NCI-H1694 treated with DMSO at 0.1 percent for 48 hours (cell line): Measurements from ENCODE around the gene INAVA.

ENCODE experiments used
- DNase-seq: peaks from one replicate; lab custom pipeline; 2025; lab: John Stamatoyannopoulos, UW

The INAVA gene

GRCh38 chr1:200875416-200875815, 19.3 kb upstream of the INAVA start:
- no peak for DNase-seq

DNA sequence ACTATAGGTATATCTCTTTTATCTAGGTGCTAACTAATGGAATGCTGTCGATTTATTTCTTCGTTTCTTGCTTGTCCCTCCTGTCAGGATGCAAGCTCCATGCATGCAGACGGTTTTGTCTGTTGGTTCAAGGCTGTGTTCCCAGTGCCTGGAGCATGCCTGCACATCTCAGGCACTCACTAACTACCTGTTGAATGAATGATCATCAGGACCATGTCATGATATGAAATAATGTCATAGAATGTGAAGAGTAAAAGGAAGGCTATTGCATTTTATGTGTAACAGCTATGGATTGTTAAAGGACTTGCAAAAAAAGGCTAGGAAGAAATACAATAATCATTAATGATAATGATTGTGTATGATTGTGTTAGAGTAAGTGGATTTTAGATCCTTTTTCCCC, 17.7 kb upstream of the INAVA start:
- no peak for DNase-seq

DNA sequence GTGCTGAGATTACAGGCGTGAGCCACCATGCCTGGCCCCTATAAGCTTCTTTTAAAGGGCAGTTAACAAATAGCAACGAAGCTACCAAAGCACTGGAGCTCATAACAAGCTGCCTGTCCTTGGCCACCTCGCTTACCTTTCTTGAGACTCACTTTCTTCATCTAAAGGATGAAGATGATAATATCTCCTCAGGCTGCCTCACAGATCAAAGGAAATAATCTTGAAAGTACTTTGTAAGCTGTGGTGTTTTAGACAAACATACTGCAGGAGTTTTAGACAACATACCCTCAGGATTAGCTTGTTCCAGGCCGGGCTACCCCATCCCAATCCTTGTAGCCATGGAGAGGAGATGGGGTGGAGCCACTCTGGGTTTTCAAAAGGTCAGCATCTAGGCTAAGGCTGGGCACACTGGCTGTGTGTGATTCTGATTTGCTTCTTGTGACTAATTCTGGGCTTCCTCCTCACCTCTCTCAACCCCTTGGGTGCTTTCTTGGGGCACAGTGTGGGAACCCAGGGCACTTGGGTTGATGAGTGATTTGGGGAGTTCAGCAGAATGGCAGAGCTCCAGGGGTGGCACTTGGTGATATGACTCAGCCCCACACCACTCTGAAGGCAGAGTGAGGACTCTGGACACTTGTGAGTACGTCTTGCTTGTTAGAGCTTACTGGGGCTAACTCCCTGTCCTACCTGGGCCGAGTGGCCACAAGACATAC, 16.7 kb upstream of the INAVA start:
- no peak for DNase-seq

- DNase-seq, result no peak
Measured at GRCh38 chr1:200880212-200880611, 14.5 kb upstream of the INAVA start.

DNA sequence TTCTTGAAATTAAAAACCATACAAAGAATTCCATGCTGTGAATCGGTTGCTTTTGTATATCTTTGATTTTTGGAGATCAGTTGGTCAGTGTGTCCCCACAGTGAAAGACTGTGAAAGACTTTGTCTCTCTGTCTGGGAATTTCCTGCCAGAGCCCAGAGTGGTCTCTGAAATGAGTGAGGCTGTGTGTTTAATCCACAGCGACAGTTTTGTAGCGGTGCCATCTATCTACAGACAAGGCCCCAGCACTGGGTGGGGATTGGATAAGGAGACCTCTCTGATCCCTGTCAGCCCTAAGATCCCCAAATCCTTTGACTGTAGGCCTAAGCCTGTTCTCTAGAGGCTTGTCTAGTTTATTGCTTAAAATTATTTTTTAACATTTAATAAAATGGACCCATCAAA, 11.6 kb upstream of the INAVA start:
- DNase-seq, result no peak

DNA sequence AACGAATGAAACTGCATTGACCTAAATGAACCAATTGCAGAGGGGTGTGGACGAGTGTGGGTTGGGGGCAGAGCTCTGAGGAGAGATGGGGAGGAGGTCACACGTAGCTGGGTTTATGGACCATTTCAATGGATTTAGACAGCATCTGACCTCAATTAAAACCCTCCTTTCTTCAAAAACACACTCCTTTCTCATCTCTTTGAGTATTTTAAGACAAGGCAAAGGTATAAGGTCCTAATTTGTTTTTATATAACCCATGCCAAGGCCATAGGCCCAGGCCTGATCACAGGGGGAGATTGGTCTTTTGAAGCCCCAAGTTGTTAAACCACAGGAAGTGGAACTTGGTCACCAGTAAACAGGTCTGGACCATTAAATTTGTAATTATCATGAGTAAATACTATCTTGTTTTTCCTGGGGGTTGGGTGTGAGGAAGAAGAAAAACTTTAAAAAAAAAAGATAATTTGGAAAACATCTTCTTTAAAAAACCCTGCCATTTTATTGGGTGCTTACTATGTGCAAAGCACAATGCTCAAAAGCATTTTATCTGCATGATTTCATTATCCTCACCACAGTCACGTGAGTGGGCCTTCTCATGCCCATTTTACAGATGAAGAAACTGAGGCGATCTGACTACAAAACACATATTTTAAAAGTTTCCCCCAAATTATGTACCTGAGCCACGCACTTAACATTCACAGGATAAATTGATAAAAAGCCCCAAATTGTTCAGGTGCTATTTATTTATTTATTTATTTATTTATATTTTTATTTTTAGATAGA, 8.9 kb upstream of the INAVA start:
- no peak for DNase-seq

GRCh38 chr1:200886594-200886993, 8.1 kb upstream of the INAVA start:
- DNase-seq, result no peak

- DNase-seq, result no peak
Measured at GRCh38 chr1:200887036-200887435, 7.7 kb upstream of the INAVA start.

DNA sequence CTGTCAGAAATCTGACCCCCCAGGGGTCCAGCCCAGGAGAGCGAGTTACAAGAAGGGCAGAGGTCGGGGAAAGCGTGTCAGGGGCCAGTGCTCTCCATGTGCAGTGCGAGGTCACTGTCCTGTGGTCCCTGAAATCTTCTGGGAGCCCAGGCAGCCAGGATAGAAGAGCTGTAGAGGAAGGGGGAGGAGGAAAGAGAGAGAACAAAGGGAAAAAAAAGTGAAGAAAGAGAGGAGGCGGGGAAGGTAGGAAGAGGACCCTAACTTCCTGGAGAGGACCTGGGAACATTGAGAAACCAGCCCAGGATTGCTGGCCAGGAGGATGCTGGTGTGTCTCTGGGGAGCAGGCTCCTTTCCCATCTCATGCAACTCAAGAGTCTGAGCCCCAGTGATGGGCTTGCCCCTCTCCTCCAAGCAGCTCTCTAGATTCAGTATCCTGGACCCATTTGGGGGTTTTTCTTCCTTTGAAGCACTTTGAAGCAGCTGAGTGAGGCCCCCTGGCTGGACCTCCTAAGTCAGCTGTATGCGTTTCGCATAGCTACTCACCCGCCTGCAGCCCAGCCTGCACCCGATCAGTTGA, 6.8 kb upstream of the INAVA start:
- DNase-seq, result no peak

DNA sequence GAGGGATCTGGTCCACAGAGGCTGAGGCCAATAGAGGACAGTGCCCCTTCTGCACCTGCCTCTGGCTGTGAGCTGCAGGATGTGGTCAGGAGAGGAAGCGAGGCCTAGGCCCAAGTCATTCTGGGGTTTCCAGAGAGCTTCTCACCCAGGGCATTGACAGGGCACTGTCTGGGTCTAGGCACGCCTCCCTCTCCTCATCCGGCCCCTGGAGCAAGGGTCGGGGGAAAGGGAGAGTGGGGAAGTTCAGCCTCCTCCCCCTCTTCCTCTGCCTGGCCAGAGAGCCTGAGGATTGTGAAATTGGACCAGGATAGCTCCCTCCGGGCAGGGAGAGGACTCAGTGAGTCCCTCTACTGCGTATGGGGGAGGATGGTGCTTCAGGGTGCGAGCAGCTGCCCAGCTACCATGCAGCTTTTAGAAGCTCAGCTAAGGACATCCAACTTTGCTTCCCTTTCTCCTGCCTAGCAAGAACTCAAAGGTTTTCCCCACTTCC, 6.3 kb upstream of the INAVA start:
- DNase-seq, result no peak

- DNase-seq, result no peak
Measured at GRCh38 chr1:200889571-200889970, 5.1 kb upstream of the INAVA start.

GRCh38 chr1:200890027-200890426, 4.7 kb upstream of the INAVA start:
- DNase-seq, result no peak

DNA sequence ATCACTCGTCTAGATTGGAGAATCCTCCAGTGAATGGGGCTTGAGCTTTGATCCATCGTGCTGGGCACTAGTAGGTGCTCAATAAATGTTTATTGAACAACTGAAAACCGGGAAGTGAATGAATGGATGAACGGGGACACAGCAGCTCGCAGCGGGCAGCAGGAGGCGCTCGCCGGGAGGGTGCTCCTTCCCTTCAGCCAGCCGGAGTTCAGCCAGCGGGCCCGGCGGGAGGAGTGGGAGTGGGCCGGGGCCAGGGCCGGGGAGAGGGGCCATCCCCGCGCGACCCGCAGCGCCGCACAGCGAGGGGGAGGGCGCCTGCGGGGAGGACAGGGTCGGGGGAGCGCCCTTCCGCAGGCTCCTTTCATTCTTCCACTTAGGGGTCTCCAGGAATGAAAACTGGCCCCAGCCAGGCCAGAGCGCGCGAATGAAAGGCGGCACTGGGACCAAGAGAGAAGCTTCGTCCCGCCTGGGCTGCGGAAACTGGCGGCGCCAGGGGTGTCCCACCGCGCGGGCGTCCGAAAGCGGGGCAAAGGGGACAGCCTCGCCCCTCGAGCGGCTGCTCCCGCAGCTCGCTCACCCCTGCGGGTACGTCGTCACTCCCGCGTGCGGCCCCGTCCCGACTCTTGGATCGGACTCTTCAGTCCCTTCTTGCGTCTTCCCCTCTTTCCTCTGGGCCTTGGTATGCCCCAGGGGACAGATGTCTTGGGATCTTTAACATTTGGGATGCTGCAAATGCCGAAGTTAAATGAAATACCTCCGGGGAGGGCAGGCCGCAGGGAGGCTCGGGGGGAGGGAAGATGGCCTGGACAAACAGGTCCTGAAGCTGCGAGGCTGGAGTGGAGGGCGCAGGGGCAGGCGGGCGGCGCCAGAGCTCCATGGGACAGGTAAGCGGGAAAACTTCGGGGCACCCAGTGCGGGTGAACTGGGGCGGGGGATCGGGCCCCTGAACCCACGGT, 3.6 kb upstream of the INAVA start:
- peak; percentile 38 for DNase-seq

GRCh38 chr1:200891774-200892157, 2.9 kb upstream of the INAVA start:
- DNase-seq, result no peak

- no peak for DNase-seq
Measured at GRCh38 chr1:200892546-200892945, 2.2 kb upstream of the INAVA start.

DNA sequence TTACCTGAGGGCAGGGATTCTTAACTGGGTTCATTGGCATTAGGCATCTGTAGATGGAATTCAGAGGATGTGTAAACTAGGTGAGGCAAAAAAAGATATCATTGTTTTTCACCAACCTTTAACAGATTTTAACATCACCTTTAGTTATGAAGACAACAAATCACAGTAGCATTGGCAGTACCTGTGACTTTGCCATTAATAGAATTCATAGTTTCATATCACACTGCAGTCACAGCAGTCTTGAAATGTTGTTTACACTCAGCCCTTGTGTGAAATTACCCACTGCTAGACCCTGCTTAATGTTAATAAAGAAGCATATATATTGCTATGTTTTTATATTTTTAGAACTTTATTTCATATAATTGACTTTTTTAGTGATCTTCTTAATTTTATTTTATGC, 1.7 kb upstream of the INAVA start:
- DNase-seq, result no peak

DNA sequence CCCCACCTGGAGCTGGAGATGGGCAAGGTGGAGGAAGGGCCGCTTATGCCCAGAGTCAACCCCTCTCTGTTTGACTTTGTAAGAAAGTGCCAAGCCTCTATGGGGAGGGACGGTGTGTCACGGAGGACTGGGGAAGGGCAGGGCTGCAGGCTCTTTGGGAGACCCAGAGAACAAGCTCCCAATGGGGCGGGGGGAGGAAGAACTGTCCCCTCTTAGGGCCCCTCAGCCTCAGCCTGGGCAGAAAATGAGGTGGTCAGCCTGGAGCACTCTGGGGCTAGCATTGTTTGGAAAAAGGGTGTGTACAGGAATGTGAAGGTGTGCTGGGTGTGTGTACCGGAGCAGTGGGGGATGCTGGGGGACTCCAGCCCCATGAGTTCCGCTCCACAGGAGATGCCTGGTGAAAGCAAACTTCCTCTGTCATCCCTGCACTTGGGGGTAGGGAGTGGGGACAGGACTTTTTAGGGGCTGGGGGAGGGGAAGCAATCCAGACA, 1.2 kb upstream of the INAVA start:
- no peak for DNase-seq

- DNase-seq, result no peak
Measured at GRCh38 chr1:200895443-200895789, 716 bp downstream of the INAVA start.

GRCh38 chr1:200895801-200896530, 1.3 kb downstream of the INAVA start:
- no peak for DNase-seq

- no peak for DNase-seq
Measured at GRCh38 chr1:200896531-200897196, 2.0 kb downstream of the INAVA start.

GRCh38 chr1:200897259-200897658, 2.6 kb downstream of the INAVA start:
- DNase-seq, result no peak
